HUES6 (cell line): ENCODE measurements around the gene MAPK12.

Experiments used
- H3K27ac ChIP-seq: 2 replicates; pipeline ENCODE4 v1.7.0; 2013; ENCODE audit warnings: low read depth, mild to moderate bottlenecking, low read length, inconsistent platforms
- H3K27me3 ChIP-seq: 2 replicates; pipeline ENCODE4 v1.6.1; 2013; ENCODE audit warnings: low read length; ENCODE audit not compliant: control insufficient read depth, insufficient read depth
- H3K36me3 ChIP-seq: 2 replicates; pipeline ENCODE4 v1.6.1; 2013; ENCODE audit warnings: low read length; ENCODE audit not compliant: control insufficient read depth, insufficient read depth
- H3K4me1 ChIP-seq: 2 replicates; pipeline ENCODE4 v1.6.1; 2013; ENCODE audit warnings: low read length; ENCODE audit not compliant: control insufficient read depth, insufficient read depth
- H3K4me3 ChIP-seq: 2 replicates; pipeline ENCODE4 v1.5.1; 2013; ENCODE audit warnings: low read depth, low read length
- H3K9ac ChIP-seq: one replicate; pipeline ENCODE4 v1.6.1; 2013; ENCODE audit warnings: mild to moderate bottlenecking, low read length
- H3K9me3 ChIP-seq: 2 replicates; pipeline ENCODE4 v1.6.1; 2013; ENCODE audit warnings: low read depth, low read length; ENCODE audit not compliant: control insufficient read depth, insufficient read depth

Gene MAPK12

DNA sequence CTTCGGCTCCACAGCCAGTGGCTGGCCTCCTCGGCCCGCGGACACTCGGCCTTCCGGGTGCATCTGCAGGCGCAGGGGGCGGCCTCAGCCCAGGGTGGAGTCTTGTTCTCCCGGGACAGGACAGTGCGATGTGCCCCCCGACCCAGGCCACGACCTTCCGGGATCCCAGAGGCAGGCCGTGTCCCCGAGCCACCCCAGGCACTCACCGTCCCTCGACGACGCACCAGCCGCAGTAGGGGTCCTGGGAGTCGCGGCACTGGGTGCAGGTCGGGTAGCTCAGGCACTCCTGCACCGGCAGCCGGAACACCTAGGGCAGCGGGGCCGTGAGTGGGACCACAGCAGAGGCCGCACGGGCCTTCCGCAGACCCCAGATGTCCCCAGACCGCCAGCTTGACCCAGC, 26.2 kb upstream of the MAPK12 start:
- H3K36me3 ChIP-seq: peaks cover 64% of the 10 kb centered on the region
- H3K27ac ChIP-seq: no peak overlapping the region
- H3K9me3 ChIP-seq: no peaks in the 10 kb centered on the region
- no peak overlapping the region for H3K9ac ChIP-seq
- no peaks in the 10 kb centered on the region for H3K27me3 ChIP-seq
- peaks cover 5% of the 10 kb centered on the region for H3K4me1 ChIP-seq
- H3K4me3 ChIP-seq: no peak overlapping the region

DNA sequence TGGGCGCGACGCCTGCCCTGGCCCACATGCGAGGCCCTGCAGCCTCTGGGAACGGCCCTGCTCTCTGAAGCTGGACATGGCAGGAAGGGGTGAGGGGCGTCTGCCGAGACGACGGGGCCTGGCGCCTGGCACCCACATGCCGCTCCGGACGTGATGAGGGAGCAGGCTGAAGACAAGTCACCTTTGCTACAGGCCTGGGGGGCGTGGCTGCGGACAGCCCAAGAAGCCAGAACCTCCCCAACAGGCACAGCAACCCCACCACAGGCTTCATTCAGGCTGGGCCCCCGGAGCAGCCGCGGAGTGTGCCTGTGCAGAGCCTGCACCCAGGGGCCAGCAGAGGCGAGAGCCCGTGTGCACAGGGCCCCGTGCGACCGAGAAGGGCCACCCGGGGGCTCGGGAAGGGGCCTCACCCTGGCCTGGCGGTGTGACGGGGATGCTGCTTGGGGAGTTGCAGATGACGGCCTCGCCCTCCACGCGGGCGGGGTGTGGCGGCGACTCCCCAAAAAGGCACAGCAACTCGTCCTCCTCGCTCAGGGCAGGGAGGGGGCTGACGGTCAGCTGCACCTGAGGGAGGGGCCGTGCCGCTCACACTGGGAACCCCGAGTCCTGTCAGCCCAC, 25.3 kb upstream of the MAPK12 start:
- H3K4me3 ChIP-seq: no peak overlapping the region
- H3K27ac ChIP-seq: no peak overlapping the region
- no peaks in the 10 kb centered on the region for H3K27me3 ChIP-seq
- no peaks in the 10 kb centered on the region for H3K4me1 ChIP-seq
- H3K9ac ChIP-seq: no peak overlapping the region
- H3K36me3 ChIP-seq: peaks cover 73% of the 10 kb centered on the region
- no peaks in the 10 kb centered on the region for H3K9me3 ChIP-seq

DNA sequence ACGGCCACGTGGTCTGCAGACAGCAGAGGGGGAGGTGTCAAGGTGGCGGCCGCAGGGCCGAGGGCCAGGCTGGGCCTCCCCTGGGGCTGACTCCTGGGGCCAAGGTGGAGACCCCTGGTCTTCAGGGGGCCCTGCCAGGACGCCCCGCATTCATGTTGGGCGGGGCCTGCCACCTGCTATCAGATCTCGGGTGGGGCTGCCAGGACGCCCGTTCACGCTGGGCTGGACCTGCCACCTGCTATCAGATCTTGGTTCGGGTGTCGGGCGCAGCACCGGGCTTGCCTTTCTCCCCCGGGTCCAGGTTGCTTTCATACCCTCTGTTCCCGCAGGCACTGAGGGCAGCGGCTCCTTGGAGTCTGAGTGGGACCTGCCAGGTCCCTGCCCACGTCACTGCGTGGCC, 24.8 kb upstream of the MAPK12 start:
- H3K9me3 ChIP-seq: no peaks in the 10 kb centered on the region
- H3K4me3 ChIP-seq: no peak overlapping the region
- H3K36me3 ChIP-seq: peaks cover 76% of the 10 kb centered on the region
- no peak overlapping the region for H3K27ac ChIP-seq
- no peaks in the 10 kb centered on the region for H3K4me1 ChIP-seq
- no peaks in the 10 kb centered on the region for H3K27me3 ChIP-seq
- no peak overlapping the region for H3K9ac ChIP-seq

DNA sequence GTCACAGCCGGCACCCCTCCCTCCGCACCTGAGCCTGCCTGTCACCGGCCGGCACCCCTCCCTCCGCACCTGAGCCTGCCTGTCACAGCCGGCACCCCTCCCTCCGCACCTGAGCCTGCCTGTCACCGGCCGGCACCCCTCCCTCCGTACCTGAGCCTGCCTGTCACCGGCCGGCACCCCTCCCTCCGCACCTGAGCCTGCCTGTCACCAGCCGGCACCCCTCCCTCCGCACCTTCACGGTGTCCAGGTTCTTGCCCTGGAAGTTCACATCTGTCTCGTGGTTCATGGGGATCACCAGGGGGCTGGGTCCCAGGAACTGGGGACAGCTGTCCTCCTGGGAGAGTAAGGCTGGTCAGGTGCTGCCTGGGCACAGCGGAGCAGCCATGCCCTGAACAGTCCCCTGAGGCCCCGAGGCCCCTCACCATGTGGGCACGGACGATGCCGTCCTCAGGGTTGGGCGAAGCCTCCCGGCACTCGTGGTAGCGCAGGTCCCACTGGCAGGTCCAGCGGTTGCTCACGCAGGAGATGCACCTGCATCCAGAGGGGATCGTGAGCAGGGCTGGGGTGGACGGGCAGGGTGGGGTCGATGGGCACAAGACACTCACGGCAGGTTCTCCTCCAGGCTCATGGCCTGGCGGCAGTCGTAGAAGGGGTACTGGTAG, 24.2 kb upstream of the MAPK12 start:
- Histone ChIP-seq H3K4me1 (no peaks in the 10 kb centered on the region), H3K9me3 (no peaks in the 10 kb centered on the region), H3K4me3 (no peak overlapping the region), H3K27me3 (no peaks in the 10 kb centered on the region), H3K27ac (no peak overlapping the region), H3K9ac (no peak overlapping the region), H3K36me3 (peaks cover 78% of the 10 kb centered on the region)

DNA sequence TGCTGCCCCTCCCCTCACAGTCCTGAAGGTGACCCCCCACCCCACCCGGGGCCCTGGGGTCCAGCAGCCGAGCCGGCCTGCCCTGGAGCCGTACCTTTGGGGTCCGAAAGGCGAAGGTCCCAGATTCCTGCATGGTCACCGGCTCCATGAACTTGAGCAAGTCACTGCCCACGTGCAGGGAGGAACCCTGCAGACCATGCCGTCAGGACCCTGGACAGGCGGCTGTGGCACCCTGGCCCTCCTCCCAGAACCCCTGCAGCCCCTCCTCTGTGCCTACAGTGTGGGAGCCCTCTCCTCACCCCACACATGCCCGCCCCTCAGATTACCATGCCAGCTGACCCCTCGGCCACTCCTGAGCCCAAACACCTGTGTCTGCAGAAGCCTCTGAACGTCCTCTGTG, 23.0 kb upstream of the MAPK12 start:
- no peak overlapping the region for H3K27ac ChIP-seq
- no peaks in the 10 kb centered on the region for H3K27me3 ChIP-seq
- no peak overlapping the region for H3K9ac ChIP-seq
- no peak overlapping the region for H3K4me3 ChIP-seq
- H3K36me3 ChIP-seq: peaks cover 80% of the 10 kb centered on the region
- no peaks in the 10 kb centered on the region for H3K9me3 ChIP-seq
- H3K4me1 ChIP-seq: no peaks in the 10 kb centered on the region

DNA sequence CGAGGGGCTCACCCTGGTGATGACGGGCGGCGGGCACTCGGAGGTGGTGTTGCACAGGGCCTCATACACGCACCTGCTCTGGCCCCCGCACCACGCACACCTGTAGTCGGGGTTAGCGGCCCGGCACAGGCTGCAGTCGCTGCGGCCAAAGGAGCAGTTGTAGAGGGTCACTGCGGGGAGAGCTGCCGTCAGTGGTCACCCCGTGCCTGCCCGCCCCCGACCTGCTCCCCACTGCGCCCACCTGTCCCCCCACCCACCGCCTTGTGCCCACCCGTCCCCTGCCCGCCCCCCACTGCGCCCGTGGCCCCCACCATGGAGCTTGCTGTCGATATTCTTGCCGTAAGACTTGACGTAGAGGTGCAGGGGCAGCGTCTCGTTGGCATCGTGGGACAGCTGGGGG, 22.3 kb upstream of the MAPK12 start:
- H3K9me3 ChIP-seq: no peaks in the 10 kb centered on the region
- H3K9ac ChIP-seq: no peak overlapping the region
- no peak overlapping the region for H3K27ac ChIP-seq
- H3K4me1 ChIP-seq: no peaks in the 10 kb centered on the region
- no peaks in the 10 kb centered on the region for H3K27me3 ChIP-seq
- peaks cover 80% of the 10 kb centered on the region for H3K36me3 ChIP-seq
- H3K4me3 ChIP-seq: no peak overlapping the region

DNA sequence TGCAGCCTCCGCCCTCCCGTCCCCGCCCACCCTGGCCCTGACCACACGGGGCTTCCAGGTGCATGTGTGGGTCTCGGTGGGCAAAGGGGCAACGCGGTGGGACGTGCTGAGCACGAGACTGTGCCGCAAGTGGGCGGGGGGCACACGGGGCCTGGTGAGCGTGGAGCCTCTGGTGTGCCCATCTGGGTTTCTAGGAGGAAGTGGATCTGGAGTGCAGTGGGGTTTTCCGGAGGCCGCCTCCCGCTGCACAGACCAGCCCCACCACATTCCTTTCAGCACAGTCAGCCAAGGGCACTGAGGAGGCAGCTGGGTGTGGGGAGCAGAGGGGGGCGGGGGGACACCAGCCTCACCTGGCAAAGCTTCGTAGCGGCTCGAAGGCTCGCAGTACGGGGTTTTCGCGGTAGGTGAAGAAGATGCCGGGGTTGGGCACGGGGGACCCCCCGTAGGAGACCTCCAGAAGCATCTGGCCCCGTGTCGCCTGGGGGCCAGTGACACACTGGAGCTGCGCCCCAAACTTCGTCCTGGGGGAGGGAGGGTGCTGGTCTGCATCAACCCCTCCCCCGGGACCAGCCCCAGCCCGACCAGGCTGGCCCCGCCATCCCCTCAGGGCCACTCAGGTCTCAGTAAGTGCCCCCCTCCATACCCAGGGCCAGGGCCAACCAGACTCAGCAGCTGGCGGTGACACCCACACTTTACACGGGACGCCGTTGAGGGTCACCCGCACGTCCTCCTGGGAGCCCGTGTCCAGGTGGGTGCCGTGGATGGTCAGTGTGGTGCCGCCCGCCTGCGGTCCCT, 21.1 kb upstream of the MAPK12 start:
- Histone ChIP-seq H3K27me3 (no peaks in the 10 kb centered on the region), H3K4me3 (no peak overlapping the region), H3K9me3 (no peaks in the 10 kb centered on the region), H3K27ac (0 out of 2 replicates have a peak overlapping the region, but pooled peaks have one; percentile 26), H3K4me1 (no peaks in the 10 kb centered on the region), H3K36me3 (peaks cover 83% of the 10 kb centered on the region), H3K9ac (no peak overlapping the region)

DNA sequence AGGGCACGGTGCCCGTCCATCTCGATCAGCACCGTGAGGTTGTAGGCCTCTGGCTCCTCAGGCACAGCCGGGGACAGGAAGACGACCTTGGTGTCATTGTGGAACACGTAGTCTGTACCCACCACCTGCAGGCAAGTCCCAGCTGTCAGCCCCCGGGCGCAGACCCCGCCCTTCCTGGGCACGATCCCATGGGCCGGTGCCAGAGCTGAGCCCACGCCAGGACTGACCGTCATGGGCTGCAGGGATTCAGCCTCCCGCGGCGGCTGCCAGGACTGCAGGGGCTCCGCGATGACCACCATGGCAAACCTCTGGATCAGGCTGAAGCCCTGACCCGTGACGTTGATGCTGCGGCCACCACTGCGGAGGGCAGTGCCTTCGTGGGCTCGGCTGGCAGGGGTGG, 20.5 kb upstream of the MAPK12 start:
- Histone ChIP-seq H3K27ac (no peak overlapping the region), H3K4me3 (no peak overlapping the region), H3K9me3 (no peaks in the 10 kb centered on the region), H3K36me3 (peaks cover 84% of the 10 kb centered on the region), H3K9ac (no peak overlapping the region), H3K27me3 (no peaks in the 10 kb centered on the region), H3K4me1 (no peaks in the 10 kb centered on the region)

DNA sequence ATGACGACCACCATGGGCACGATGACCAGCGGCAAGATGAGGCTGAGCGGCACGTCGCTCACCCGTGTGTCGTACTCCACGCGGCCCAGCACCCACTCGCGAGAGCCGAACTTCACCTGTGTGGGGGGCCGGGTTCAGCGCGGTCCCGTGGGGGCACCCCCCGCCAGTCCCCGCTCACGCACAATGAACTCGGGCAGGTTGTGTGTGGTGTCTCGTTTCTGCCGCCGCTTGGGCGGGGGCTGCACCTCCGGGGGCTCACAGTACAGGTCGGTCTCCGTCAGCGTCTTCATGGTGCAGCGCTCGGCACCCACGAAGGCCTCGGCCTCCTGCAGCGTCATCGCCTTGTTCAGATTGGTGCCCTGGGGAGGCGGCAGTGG, 19.9 kb upstream of the MAPK12 start:
- H3K27ac ChIP-seq: no peak overlapping the region

DNA sequence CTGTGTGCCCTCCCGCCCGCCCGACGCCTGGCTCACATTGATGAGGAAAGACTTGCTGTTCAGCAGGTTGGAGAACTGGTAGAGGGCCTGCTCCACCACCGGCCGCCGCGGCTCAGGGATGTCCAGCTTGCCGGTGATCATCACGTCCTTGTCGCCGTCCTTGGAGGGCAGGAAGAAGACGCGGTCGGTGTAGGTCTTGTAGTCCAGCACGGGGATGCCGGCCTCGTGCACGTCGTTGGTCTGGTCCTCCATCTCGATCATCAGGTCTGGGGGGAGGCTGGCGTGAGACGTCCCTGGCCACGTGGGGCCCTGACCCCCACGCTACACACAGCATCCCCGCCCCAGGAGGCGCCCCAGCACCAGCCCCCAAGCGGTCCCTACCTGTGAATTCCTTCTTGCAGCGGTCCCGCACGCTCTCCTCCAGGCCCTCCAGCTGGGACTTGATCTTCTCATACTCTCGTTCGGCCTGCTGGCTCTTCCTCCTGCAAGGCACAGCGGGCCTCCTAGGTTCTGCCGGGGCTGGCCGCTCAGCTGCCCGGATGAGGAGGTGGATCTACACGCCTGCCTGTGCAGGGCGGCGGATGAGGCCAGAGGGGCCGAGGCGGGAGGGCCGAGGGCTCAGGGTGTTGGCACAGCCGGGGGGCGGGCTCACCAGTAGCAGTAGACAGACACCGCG, 19.4 kb upstream of the MAPK12 start:
- H3K36me3 ChIP-seq: peaks cover 84% of the 10 kb centered on the region
- no peak overlapping the region for H3K4me3 ChIP-seq
- H3K9ac ChIP-seq: no peak overlapping the region
- H3K4me1 ChIP-seq: no peaks in the 10 kb centered on the region
- no peak overlapping the region for H3K27ac ChIP-seq
- H3K9me3 ChIP-seq: peaks cover 8% of the 10 kb centered on the region
- no peaks in the 10 kb centered on the region for H3K27me3 ChIP-seq

More for the DNA sequence above, 19.9 kb upstream of the MAPK12 start:
- no peaks in the 10 kb centered on the region for H3K4me1 ChIP-seq
- H3K27me3 ChIP-seq: no peaks in the 10 kb centered on the region
- no peak overlapping the region for H3K4me3 ChIP-seq
- H3K9me3 ChIP-seq: peaks cover 3% of the 10 kb centered on the region; the same call in 1 of the 2 replicates
- no peak overlapping the region for H3K9ac ChIP-seq
- peaks cover 84% of the 10 kb centered on the region for H3K36me3 ChIP-seq
